GM19455 (cell line): ENCODE results near the gene LRRTM4.

Experiments used
- ATAC-seq: cut with Tn5 transposase; IDR thresholded peaks from one replicate; pipeline ENCODE4 v1.9.1; 2021; ENCODE audit not compliant: unreplicated experiment

The LRRTM4 gene

DNA sequence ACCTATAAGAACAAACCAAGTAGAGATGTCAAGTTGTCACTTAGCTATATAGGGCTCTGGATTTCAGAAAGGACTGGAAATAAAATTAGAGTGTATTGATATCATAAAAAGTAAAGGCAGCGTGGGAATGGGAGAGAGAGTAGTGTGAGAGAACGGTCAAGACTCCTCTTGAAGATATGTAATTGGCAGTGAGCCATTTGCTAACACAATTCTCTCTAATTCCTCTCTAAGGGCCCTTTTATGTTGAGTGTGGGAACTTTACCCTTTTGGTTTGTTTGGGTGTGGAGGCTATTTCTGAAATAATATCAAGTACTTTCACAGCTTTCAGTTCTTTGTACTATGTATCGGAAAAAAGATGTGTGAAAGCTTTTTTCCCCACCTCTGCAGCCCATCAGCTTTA lies 196.8 kb downstream of the LRRTM4 start:
- no peak for ATAC-seq

DNA sequence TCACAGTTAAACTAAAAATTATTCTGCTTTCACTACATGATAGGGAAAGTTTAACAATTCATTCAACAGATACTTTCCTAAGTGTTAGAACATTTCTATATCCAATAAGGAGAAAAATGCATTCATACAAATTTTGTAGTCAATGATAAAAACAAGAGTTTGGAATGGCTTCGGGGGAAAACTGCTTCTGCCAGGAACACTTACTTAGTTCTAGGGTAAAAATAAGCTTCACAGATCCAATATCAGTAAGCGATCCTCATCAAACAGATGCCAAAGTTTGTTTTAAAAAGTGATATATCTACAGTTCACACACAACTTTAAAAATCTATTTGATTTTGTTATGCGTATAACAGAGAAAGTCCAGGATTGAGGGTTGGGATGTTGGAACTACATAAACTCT lies 199.7 kb downstream of the LRRTM4 start:
- no peak for ATAC-seq

DNA sequence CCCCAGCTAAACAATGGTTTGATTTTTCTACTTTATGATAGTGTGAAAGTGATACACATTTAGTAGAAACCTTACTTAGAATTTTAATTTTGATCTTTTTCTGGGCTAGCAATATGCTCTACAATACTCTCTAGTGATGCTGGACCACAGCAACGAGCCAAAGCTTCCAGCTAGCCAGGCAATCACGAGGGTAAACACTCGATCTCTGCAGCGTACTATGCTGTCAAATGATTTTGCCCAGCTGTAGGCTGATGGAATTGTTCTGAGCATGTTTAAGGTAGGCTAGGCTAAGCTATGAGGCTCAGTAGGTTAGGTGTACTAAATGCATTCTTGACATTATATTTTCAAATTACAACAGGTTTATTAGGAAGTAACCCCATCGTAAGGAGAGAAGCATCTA lies 207.5 kb downstream of the LRRTM4 start:
- no peak for ATAC-seq

DNA sequence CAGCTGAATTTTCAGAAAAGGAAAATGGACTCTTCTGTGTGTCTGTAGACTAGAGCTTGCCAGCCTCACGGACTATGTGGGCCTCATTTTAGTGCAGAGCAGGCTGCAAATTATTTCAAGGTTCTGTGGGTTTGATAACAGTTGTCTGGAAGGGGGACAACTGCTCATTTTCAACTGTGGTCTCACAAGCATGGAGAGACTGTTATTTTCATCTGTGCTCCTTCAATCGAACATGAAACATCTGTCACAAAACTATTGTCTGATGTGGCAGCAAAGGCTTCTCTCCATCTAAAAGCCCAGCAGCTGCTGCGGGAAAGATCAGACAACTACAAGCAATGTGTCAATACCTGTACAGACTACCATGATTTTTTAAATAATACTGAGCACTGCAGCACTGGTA lies 211.8 kb downstream of the LRRTM4 start:
- ATAC-seq: no peak

DNA sequence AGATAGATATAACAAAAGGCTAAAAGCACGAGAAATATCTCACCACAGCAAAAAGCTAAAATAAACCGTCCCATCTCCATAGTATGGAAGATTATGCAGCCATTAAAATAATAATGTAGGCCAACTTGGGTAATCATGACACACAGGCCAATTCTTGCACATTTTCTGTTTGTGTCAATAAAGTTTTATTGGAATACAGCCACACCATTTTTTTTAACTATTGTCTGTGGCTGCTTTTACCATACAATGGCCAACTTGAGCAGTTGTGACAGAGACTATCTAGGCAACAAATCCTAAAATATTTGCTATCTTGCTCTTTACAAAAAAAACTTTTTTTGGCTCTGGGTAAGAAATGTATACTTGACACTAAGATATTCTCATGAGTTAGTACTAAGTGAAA lies 212.5 kb downstream of the LRRTM4 start:
- no peak for ATAC-seq

DNA sequence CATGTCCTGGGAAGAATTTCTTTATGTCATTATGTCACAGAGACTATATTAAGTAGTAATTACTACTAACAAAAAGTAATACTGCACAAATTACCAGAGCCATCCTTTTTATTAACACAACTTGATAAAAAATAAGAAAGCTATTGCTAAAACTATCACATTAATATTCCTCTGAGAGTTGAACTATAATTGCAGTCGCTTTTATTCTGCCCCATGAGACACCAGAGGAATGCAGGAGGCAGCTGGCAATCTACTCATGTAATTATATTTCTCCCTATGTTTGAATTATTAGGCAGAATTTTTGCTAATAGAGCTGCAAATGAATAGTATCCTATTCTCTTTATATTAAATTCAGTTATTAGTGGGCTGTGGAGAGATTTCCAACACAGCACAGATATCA lies 220.7 kb downstream of the LRRTM4 start:
- ATAC-seq: no peak

DNA sequence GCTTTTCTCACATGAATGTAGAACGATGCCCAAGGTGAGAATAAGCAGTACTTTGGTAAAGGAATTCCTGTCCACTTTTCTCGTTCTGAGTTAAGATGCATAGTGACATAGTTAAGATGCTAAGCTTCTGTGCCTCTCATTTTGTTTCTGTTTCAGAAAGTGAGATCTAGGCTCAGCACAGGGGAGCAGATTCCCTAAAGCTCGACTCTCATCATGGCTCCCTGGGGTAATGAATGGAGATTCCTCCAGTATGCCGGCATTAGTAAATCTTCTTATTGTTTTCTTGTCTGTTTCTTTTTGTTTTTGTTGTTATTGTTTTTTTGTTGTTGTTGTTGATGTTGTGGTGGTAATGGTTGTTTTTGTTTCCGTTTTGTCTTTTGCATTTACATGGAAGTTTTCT lies 225.4 kb downstream of the LRRTM4 start:
- ATAC-seq: no peak

DNA sequence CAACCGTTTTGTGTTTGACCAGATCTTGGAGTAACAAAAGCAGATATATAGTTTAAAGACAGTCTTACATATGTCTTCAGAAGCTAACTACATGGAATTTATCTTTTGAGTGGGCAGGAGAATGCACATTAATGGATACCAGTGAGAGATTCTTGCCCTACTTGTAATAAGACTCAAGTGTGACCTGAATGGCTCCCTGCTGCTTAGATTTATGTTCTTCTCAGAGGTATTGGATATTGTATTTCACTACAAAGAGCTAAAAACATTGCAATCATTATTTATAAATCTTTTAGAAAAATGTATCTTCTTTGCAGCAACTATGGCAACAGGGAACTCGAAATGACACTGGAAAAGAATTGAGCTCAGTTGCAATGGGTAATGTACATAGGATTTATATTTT lies 227.7 kb downstream of the LRRTM4 start:
- no peak for ATAC-seq

DNA sequence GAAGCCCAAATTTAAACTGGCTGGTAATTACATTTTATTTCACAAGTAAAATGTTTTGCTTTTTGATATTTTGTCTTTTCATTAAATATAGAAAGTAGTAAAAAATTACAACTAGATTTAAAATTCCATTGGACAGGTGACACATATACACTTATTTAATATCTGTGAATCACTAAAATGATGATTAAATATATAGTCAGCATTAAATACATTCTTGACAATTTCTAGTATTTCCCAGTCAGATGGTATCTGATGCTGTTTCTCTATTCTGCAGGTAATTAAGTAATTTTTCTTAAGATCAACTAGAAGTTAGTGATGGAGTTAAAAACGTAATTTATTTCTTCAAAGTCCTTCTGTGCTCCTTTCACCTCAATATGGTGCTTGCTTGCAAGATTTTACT lies 237.8 kb downstream of the LRRTM4 start:
- ATAC-seq: no peak

DNA sequence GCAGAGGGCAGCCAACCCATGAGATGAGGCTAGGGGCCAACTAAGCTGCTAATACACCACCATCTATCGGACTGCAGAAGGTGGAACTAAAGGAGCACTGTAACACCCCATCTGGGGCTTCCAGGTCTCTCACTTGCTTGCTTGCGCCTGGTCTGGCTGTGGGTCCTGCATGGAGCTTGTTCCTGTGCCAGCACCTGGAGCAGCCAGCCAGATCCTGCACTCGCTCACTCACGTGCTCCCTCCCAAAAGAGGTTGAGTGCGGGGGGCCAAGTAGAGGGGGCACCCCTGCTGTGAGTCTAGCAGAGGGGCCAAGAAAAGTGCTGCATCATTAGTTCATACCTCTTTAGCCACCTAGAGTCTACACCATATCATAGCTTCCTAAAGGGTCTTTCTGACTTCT lies 250.9 kb downstream of the LRRTM4 start:
- ATAC-seq: no peak

DNA sequence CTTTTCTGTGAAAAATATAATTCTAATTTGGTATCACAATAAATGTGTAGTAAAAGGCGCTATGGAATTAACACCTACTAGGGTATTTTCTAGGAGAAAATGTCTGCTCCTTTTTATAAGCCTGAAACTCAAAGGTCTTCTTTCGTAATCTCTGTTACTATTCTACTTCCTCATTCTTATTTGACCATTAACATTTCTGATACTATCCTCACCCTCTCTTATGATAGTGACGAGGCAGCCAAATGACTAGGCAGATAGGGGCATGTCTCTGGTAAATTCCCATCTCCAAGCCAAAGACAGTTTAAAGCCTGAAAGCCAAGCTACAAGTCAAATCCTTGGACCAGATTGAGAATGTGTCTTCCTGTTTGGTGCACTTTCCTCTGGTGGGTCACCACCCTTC lies 251.7 kb downstream of the LRRTM4 start:
- no peak for ATAC-seq

DNA sequence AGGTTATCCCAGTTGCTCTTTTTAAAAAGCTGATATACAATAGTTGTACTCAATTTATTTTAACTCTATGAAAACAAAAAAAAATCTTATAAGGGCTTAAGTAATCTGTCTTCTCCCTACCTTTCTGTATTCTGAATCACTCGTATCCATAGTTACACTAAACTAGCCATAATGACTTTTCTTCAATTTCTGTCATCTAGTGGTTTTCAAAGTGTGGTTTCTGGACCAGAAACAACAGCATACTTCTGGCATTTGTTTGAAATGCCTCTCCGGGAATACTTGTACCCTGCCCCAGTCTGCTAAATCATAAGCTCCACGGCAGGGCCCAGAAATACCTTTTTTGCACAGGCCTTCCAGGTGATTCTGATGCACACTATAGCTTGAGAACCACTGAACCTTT lies 253.6 kb downstream of the LRRTM4 start:
- no peak for ATAC-seq

DNA sequence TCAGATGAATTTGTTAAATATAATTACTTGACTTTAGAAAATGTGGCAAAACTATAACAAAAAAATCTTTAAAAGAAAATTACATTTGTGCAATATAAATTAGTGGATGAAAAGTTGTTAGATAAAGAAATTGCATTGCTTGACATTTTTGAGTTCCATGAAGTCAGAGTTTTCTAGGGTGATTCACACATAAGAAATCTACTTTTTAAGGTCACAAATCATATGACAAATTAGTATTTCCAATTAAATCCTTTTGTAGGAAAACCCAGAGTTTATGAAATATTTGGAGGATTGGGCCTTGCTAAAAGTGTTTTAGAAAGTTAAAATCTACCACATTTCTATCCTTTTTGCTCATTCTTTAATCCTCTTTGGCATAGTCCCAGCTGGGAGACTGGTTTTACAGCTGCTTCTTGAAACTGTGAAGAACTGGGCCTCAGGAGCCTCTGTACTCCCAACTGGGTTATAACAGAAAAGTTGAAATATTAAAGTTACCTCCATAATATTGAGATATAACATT lies 289.2 kb downstream of the LRRTM4 start:
- ATAC-seq: no peak

DNA sequence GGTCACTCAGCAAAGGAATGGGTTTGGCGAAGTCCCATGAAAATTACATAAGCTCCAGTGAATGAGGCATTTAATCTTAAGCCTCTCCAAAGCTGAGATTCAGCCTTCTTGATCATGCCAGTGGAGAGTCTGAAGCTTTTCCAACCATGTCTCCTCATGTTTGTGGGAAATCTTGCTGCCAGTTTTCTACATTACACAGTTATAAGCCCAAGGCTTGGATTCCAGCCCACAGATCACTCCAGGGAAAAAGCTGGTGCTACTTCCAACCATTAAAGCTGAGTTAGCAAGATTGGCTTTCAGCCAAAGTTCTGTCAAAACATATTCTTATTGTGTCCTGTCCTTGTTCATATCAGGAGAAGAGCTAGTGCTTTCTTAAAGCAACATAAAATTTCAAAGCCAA lies 293.8 kb downstream of the LRRTM4 start:
- no peak for ATAC-seq

DNA sequence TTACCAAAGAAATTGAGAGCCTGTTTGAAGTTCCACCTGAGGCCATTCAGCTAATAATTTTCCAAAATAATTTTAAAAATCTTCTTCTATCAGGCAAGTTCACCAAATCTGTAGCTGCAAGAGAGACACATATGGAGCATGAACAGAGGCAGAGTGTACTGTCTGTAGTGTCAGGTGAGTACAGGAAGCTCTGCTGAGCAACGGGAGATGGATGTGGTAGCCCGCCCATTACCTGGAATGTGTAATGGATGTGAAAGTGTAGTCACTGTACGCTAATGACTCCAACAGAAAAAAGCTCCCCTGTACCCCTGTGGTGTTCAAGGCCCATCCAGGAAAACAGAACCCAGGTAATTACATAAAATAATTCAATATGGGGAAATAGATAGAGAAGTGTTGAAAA lies 311.5 kb downstream of the LRRTM4 start:
- ATAC-seq: no peak

DNA sequence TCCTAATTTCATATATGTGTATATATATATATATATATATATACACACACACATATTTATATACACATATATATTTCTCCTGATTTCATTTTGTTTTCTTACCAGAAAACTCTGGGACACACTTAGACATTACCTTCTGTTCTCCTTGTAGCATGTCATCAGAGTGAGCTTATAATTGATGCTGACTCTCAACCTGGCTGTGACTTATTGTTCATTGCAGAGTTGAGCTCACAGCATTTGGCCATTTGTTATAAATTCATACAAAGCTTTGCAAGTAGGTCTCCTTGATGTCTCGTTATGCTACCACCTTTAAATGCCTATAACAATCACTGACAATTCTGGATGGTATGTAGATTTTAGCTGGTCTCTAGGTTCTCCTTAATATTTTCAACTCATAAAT lies 314.8 kb downstream of the LRRTM4 start:
- ATAC-seq: no peak

DNA sequence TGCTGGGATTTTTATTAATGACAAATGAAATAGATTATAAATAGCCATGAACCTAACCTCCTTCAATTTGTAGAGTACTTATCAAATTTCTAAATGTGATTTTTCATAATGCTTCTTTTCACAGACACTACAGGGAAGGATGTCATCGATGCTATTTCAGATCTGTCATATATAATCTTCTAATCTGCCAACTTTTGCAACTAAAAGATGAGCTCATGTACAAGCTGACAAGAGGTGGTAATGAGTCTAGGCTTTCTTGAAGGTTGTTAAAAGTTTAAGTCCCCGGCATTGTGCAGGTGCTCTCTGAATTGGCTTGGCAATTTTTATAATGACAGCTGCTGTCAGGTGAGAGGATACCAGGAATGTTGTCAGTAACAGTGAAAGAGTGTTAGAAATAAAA lies 320.4 kb downstream of the LRRTM4 start:
- no peak for ATAC-seq

DNA sequence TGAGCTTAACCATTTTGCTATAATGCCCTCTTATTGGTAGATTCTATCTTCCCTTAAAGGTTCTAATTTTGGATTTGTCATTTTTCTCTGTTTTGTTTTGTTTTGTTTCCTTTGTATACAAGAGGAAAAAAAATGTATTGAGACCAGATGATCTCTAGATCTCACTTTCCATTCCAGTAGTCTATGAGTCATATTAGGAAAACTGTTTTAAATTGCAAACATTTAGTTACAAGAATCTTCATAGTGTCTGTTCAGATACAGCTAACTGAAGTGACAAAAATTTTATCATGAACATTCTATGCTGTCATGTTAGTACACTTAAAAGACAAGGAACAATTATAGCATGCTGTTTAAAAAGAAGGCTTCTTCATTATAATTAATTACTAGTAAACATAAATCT lies 322.8 kb downstream of the LRRTM4 start:
- no peak for ATAC-seq

DNA sequence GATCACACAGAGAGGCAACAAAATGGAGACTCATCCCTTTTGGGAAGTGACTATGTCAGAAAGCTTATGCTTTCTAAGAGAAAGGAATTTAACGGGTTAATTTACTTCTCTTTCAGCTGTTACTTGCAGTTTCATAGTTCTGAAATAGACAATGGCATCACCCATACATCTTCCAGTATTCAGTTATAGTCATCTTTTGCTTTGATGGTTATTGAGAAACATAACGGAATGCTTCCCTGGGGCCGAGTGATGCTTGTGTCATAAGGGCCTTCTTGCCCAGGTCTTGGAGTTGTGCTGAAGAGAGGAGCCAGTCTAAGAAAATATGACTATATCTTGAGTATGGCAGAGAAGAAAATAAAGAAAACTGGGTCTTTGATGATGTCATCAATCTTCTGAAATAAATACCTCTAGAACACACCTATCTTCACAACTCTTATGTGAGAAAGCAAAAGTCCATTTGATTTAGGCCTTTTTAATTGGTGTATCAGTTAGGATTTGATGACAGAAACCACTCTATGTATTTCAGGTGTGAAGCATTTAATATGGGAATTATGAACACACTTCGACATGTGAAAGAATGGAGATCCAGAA lies 328.2 kb downstream of the LRRTM4 start:
- ATAC-seq: no peak

DNA sequence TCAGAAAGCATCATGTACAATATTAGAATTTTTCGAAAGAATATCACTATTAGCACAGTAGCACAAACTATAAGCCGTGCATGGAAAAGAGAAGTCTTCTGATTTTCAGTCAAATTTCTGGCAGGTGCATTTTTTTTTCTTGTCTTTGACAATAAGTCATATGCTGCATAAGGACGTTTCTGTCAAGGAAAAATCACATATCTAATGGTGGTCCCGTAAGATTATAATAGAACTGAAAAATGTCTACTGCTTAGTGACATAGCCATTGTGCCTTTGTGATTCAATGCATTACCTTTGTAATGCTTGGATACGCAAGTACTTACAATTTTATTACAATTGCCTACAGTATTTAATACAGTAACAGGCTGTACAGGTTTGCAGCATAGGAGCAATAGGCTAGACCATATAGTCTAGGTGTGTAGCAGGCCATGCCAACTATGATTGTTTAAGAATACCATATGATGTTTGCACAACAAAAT lies 329.3 kb downstream of the LRRTM4 start:
- no peak for ATAC-seq

DNA sequence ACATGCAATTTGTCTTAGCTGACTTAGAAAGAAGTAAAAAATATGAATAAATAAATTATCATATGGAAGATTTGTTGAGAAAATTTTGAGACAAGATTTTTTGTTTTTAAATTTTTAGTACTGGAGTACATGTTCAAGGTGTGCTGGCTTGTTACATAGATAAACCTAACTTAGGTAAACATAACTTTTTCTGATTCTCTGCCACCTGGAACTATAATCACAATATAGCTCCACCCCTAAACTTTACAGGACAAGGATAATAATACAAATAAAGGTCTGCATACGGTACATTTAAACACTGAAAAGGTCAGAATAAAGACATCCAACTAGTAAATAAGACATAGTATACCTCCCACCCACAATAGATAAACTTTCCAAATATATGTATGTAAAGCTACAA lies 330.5 kb downstream of the LRRTM4 start:
- no peak for ATAC-seq

DNA sequence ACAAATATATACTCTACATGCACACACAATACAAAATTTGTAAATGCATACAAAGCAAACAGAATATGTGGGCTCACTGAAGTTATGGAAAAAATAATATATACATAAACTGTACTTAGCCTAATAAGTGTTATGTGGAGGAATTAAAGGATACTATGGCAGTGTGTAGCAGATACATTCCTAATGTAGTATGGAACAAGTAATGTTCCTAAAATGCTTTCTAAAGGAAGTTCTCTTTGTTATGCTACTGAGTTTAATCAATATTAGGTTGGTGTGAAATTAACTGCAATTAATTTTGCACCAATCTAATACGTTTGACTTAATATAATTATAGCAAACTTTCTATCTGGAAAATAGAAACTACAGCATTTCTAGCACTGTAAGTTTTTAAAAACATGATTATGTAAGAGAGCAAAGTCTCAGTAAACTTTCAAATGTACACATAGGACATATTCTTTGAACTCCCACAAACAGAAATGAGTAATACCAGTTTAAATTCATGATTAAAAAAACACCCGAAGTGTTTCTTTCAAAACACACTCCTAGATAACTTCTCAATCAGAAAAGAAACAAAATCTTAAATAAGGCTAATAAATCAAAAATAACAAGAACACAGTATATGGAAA lies 331.3 kb downstream of the LRRTM4 start:
- ATAC-seq: no peak

DNA sequence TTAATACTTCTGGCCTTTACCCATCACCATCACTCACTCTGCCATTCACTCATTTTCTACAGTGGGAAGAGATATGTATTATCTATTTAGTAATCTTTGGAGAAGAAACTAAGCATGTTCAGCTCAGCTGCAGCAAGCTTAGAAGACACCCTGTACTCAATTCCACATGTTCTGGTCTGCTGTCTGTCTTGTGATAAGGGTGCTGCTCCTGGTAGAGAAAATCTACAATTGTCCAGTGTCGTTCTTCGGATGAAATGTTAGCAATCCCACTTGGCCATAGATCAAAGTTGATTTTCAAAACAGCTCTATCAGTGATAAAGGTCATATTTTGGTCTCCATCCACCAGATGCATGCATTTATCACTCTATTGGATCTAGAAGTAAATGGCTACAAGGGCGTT lies 337.1 kb downstream of the LRRTM4 start:
- no peak for ATAC-seq
